ENCODE data around the gene TGFBR3.

DNA sequence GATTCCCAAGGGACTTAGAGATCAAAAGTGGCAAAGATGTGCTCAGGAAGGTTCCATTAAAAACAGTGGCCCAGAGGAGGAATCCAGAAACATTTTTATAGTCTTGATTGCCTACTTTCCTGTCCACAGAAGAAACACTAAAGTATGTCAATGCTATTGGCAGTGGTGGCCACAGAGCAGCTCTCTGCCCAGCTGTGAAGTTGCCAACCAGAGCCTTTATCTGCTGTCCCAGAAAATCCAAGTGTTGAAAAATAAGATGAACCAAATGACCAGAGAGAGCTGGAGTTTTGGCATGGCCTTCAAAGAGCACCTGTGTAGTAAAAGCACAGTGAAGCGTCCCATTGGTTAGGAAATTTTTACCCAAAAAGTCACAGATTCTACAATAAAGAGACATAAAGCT, 181.2 kb downstream of the TGFBR3 start:
- TF ChIP-seq, protein P1, sequence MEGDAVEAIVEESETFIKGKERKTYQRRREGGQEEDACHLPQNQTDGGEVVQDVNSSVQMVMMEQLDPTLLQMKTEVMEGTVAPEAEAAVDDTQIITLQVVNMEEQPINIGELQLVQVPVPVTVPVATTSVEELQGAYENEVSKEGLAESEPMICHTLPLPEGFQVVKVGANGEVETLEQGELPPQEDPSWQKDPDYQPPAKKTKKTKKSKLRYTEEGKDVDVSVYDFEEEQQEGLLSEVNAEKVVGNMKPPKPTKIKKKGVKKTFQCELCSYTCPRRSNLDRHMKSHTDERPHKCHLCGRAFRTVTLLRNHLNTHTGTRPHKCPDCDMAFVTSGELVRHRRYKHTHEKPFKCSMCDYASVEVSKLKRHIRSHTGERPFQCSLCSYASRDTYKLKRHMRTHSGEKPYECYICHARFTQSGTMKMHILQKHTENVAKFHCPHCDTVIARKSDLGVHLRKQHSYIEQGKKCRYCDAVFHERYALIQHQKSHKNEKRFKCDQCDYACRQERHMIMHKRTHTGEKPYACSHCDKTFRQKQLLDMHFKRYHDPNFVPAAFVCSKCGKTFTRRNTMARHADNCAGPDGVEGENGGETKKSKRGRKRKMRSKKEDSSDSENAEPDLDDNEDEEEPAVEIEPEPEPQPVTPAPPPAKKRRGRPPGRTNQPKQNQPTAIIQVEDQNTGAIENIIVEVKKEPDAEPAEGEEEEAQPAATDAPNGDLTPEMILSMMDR (conservative IDR thresholded peaks at IDR 0.05; ENCODE audit: low read depth, low read length): no peak
- no peak for TF ChIP-seq EZH2 (IDR thresholded peaks at IDR 0.05; ENCODE audit: borderline replicate concordance, low read depth, low read length, poor library complexity, severe bottlenecking)

All from A673 (cell line).